Cardiac fibroblast (primary cell): Measurements from ENCODE around the gene BRINP2.
"Not testable (repeated sequence)": the region's sequence is repeated elsewhere in the genome, so short reads cannot be mapped to it uniquely, and the experiment has no call there.

Experiments used
- DNase-seq, 2 donors: peaks; one replicate each; pipeline versions ENCODE4 v3.0.0 to v3.0.0-alpha.2; 2010; ENCODE audit warnings: low read depth in 2 of 2
- H3K4me3 ChIP-seq, 2 donors: replicated peaks in 1 of 2; 1 replicate in 1 of 2; 2 replicates in 1 of 2; pipeline ENCODE4 v1.5.1; 2011; ENCODE audit warnings: low read depth in 2 of 2, low read length in 2 of 2, mild to moderate bottlenecking in 2 of 2, moderate library complexity in 1 of 2
- CTCF ChIP-seq: IDR thresholded peaks from one replicate; pipeline ENCODE4 v1.5.1; 2011; ENCODE audit warnings: low read depth, mild to moderate bottlenecking, low read length, inconsistent platforms

Gene BRINP2

GRCh38 chr1:177311111-177311510 is 140.4 kb downstream of the BRINP2 start:
- no peak for DNase-seq
- no peak overlapping the region for H3K4me3 ChIP-seq
- TF ChIP-seq CTCF = no peak

GRCh38 chr1:177311586-177311985 is 140.8 kb downstream of the BRINP2 start:
- no peak for DNase-seq
- no peak for TF ChIP-seq CTCF
- H3K4me3 ChIP-seq = no peak overlapping the region

- TF ChIP-seq CTCF = no peak
- peak in 1 of 2 donors; percentile 5 for DNase-seq
- no peak overlapping the region for H3K4me3 ChIP-seq
Observed at GRCh38 chr1:177315261-177315660, 144.5 kb downstream of the BRINP2 start.

GRCh38 chr1:177315761-177316160 is 145.0 kb downstream of the BRINP2 start:
- TF ChIP-seq CTCF = no peak
- H3K4me3 ChIP-seq = no peak overlapping the region
- DNase-seq = no peak

- H3K4me3 ChIP-seq, DNase-seq: not testable (repeated sequence)
Observed at GRCh38 chr1:177321434-177321833, 150.7 kb downstream of the BRINP2 start.

GRCh38 chr1:177328251-177328650 is 157.5 kb downstream of the BRINP2 start:
- no peak for TF ChIP-seq CTCF
- DNase-seq = peak in 1 of 2 donors; percentile 52
- no peak overlapping the region for H3K4me3 ChIP-seq

- TF ChIP-seq CTCF = no peak
- peak in 1 of 2 donors; percentile 6 for DNase-seq
- H3K4me3 ChIP-seq = no peak overlapping the region
Observed at GRCh38 chr1:177329871-177330270, 159.1 kb downstream of the BRINP2 start.
